Ovary (tissue), 9 donors: Measurements from ENCODE around the gene USP32. TPM values are rescaled to one million over a fixed set of nuclear protein-coding genes. Genes with fewer than 3 reads are reported as not detected.

Source experiments
- DNase-seq, 5 donors: peaks; one replicate each; pipeline ENCODE4 v3.0.0-alpha.2; 2019 to 2020
- H3K27ac ChIP-seq, 2 donors: fragments of 200-600 bp; one replicate each; pipeline versions ENCODE4 v1.5.1 to v1.8.0; 2019 to 2022
- H3K27me3 ChIP-seq: fragments of 200-600 bp; one replicate; pipeline ENCODE4 v1.8.0; 2022
- H3K36me3 ChIP-seq: fragments of 200-600 bp; sonication (generic); one replicate; pipeline ENCODE4 v1.5.1; 2019
- H3K4me1 ChIP-seq: one replicate; pipeline ENCODE4 v1.8.1; 2013; ENCODE audit warnings: mild to moderate bottlenecking, moderate library complexity; ENCODE audit not compliant: insufficient read depth
- H3K4me3 ChIP-seq: fragments of 200-600 bp; sonication (generic); one replicate; pipeline ENCODE4 v1.5.1; 2017
- H3K9me3 ChIP-seq, 2 donors: fragments of 200-600 bp in 1 of 2; sonication (generic) in 1 of 2; one replicate each; pipeline versions ENCODE4 v1.5.1 to v1.8.1; 2013 to 2019; ENCODE audit warnings: mild to moderate bottlenecking in 1 of 2, moderate library complexity in 1 of 2
- CTCF ChIP-seq, 3 donors: fragments of 450-650 bp in 2 of 3; fragments of 200-600 bp in 1 of 3; IDR thresholded peaks; one replicate each; pipeline versions ENCODE4 v1.5.1 to v1.8.0; 2016 to 2022; ENCODE audit warnings: antibody characterized with exemption in 3 of 3, mild to moderate bottlenecking in 1 of 3
- EP300 ChIP-seq: sonication (generic); formaldehyde crosslinking; IDR thresholded peaks from one replicate; pipeline ENCODE4 v1.6.1; 2017; ENCODE audit warnings: antibody characterized with exemption
- POLR2A ChIP-seq: fragments of 450-650 bp; IDR thresholded peaks from one replicate; pipeline ENCODE4 v1.6.1; 2017; ENCODE audit warnings: antibody characterized with exemption, mild to moderate bottlenecking, moderate library complexity
- WGBS, 3 donors: extraction: QIAGEN DNeasy Blood & Tissue Kit in 1 of 3; methylation state at CpG; one replicate each; pipeline versions ENCODE4 v1.1.5 to v1.1.7; 2013 to 2017; 5-methylcytosine and 5-hydroxymethylcytosine counted together
- intact Hi-C, 4 donors: fragments of 100-400 bp; cut with DNase I; formaldehyde crosslinking; loops; one replicate each; pipeline versions ENCODE4 v1.11.0 to v1.15.1; 2022 to 2023
- polyA plus RNA-seq, 2 donors: library from polyadenylated mRNA; stranded (reverse); fragments of 200-250 nt in 1 of 2; fragments of 350-450 nt in 1 of 2; fragmentation: Illumina TruSeq in 1 of 2; extraction: RNeasy Lipid Tissue Mini Kit (QIAGEN cat#74804) in 1 of 2; gene quantifications; one replicate each; pipeline ENCODE4 v1.2.3, GENCODE V29; 2013 to 2014
- total RNA-seq, 7 donors: library from RNA; depleted of rRNA in 2 of 7; stranded (reverse); fragments of >200 nt in 2 of 7; fragmentation: NEBNext Ultra II Directional in 3 of 7; extraction: Animal tissue kit (Norgen Biotek cat#: 25700) in 3 of 7; gene quantifications; one replicate each; pipeline versions ENCODE4 v1.1.0 to v1.2.4, GENCODE V29; 2016 to 2023
- donor health status: DM: no; HTN: no; CAD: no; lungs with moderate emphysema.
- donor health status: DM: no; HTN: no; CAD: no.
- donor health status: Bipolar disorder and iron deficiency.
- donor health status: DM: yes; HTN: yes; CAD: no.
- donor health status: DM: no; HTN: no; CAD: no.
- donor health status: DM: yes; HTN: yes; CAD: no.

USP32 gene
- total and polyA plus RNA-seq, 9 donors = 8.7 to 37.6 (median 32.9) TPM

GRCh38 chr17:60372790-60373483 lies 19.0 kb downstream of the USP32 start:
- H3K4me3 ChIP-seq = no peak overlapping the region
- DNase-seq = no peak
- H3K27me3 ChIP-seq = no peaks in the 10 kb centered on the region
- no peak overlapping the region for H3K27ac ChIP-seq
- H3K9me3 ChIP-seq = no peaks in the 10 kb centered on the region
- no peaks in the 10 kb centered on the region for H3K36me3 ChIP-seq
- intact Hi-C loops = no loop called here
- H3K4me1 ChIP-seq = no peaks in the 10 kb centered on the region
- TF ChIP-seq CTCF (IDR thresholded peaks at IDR 0.05) (no peak), POLR2A (no peak)
- 90 to 94% (median 93%) methylated on average over 6 of the region's 6 CpGs for WGBS, 3 donors

- Histone ChIP-seq H3K27me3 (no peaks in the 10 kb centered on the region), H3K4me1 (no peaks in the 10 kb centered on the region), H3K36me3 (no peaks in the 10 kb centered on the region), H3K9me3 (no peaks in the 10 kb centered on the region), H3K27ac (no peak overlapping the region), H3K4me3 (no peak overlapping the region)
- intact Hi-C loops = no loop called here
- DNase-seq = no peak
- TF ChIP-seq CTCF (IDR thresholded peaks at IDR 0.05) (no peak), POLR2A (no peak), EP300 (no peak)
- 82 to 84% (median 83%) methylated on average over 4 of the region's 4 CpGs for WGBS, 3 donors
These were observed 20.0 kb downstream of the USP32 start for GRCh38 chr17:60371818-60372510.

GRCh38 chr17:60371416-60371815 lies 20.5 kb downstream of the USP32 start:
- H3K4me3 ChIP-seq = no peak overlapping the region
- no peak for TF ChIP-seq POLR2A
- no peak for TF ChIP-seq CTCF (IDR thresholded peaks at IDR 0.05)
- no peak for TF ChIP-seq EP300
- no peaks in the 10 kb centered on the region for H3K4me1 ChIP-seq
- no peaks in the 10 kb centered on the region for H3K9me3 ChIP-seq
- intact Hi-C loops = no loop called here
- 97% methylated on average over 3 of the region's 3 CpGs for WGBS, 3 donors
- DNase-seq = no peak
- H3K27ac ChIP-seq = no peak overlapping the region
- H3K27me3 ChIP-seq = no peaks in the 10 kb centered on the region
- no peaks in the 10 kb centered on the region for H3K36me3 ChIP-seq

GRCh38 chr17:60369727-60370126 lies 22.2 kb downstream of the USP32 start:
- TF ChIP-seq EP300 (no peak), CTCF (IDR thresholded peaks at IDR 0.05) (no peak), POLR2A (no peak)
- intact Hi-C loops = no loop called here
- H3K27me3 ChIP-seq = no peaks in the 10 kb centered on the region
- no peaks in the 10 kb centered on the region for H3K4me1 ChIP-seq
- H3K9me3 ChIP-seq = no peaks in the 10 kb centered on the region
- 95 to 100% (median 96%) methylated on average over 2 of the region's 2 CpGs for whole genome bisulfite sequencing, 3 donors
- DNase-seq = no peak
- no peak overlapping the region for H3K27ac ChIP-seq
- H3K4me3 ChIP-seq = no peak overlapping the region
- no peaks in the 10 kb centered on the region for H3K36me3 ChIP-seq
